AML-193 (cell line): ENCODE measurements around the gene NAV1.
A peak's percentile ranks its signal among the peaks of the same experiment; 100 is the strongest.
"Not testable (repeated sequence)": the region's sequence is repeated elsewhere in the genome, so short reads cannot be mapped to it uniquely, and the experiment has no call there.

ENCODE experiments used
- DNase-seq, 2 experiments: peaks; one replicate each; lab custom pipeline; 2025; lab: John Stamatoyannopoulos, UW

The NAV1 gene

DNA sequence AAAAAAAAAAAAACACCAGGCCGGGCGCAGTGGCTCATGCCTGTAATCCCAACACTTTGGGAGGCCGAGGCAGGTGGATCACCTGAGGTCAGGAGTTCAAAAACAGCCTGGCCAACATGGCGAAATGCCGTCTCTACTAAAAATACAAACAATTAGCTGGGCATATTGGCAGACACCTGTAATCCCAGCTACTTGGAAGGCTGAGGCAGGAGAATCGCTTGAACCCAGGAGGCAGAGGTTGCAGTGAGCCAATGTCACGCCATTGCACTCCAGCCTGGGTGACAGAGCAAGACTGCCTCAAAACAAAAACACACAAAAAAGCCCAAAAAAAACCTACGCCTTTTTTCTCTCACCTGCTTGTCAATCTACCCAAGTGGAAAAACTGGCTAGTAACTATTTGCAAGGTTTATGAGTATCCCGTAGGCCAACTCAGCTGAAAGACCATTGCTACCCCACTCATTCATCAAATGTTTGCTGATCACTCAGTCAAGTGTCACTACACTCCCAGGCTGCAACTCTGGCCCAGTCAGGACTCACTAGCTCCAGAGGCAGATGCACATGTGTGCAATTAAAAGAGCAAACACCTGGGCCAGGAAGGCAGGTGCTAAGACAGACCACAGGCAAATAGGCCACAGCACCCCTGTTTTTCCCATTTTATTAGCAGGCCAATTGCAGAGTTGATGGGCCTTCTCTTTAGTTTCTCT, 34.0 kb upstream of the NAV1 start:
- DNase-seq: no peak

DNA sequence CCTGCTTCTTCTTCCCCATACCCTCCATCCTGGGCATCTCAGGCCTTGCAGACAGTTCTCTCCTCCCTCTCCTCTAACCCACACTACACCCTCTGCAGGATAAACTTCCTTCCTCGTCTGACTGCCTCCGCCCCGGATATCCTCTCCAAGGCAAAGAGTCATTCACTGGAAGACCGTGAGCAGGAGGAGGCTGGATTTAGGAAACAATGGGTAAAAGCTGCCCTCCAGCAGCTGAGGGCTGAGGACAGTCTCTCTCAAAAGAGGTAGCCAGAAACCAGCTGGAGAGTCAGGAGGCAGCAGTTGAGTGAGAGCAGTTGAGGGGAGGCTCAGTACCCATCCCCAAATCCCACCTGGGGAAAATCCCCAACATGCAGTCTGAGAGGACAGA, 33.4 kb upstream of the NAV1 start:
- DNase-seq: no peak

DNA sequence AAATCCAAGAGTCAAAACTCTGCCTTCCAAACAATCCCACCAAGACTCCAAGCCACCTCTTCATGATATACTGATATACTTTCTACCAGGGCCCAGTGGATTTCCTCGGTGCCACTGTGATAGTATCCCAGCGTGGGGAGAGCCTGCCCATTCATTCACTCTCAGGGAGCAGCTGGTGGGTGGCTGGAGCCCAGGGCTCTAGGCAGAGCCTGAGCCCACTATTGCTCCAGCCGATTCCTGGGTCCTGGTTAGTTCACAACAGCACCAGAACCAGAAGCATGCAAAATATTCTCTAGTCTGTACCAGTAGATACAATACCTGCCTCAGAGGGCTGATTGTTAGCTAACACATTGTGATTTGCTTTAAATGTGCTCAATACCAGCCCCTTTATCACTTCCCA, 32.8 kb upstream of the NAV1 start:
- no peak for DNase-seq

DNA sequence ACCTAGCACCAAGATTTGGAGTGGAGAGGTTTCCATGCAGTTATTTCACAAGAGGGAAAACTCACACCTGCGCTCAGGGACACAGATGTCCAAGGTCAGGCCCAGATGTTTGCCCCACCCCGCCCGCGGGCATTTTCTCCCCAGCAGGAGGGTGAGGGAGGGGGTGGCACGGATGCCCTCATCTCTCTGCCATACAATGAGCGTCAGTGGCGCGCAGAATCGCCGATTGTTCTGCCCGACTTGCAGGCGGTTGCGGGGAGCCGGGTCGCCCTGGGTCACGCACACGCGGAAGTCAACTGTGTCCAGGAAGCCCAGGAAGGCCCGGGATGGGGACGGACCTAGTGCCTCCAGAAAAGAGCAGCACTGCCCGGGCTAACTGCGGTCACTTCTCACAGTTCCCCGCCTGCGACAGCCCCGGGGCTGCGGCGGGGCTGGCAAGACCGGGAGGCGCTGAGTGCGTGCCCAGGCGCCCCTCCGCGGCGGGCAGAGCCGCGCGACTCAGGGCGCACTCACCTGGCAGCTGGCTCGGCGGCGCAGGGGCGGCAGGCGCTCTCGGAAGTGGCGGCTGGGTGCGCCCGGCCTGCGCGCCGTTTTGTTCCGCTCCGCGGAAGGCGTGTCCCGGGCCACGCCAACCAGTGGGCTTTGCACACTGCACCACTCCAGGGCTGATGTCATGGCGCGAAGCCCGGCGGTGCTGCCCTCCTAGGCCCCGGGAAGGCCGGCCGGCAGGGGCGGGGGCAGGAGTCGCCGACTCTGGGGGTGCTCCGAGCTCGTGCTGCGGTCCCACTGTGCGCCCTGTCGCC, 32.2 kb upstream of the NAV1 start, which contains the start of gene CSRP1:
Gene CSRP1, minus strand, starts transcription at position 567 of the 803 bp plus-strand sequence. CDS start 10,820 bp downstream, outside the sequence.
- DNase-seq: peak; percentile 60 to 63

DNA sequence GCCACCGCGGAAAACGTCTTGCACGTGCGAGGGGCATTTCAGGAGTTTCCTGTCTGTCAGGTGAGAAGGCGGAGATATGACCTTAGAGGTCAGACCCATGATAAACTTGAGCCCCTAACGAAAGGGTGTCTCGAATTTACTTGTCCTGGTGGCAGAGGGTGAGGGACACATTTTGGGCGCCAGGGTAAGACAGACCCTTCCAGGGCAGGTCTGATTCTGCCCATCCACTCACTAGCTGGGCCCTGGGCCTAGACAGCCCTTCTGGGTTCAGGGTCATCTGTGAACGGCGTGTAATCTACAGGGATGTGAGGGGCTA, 31.6 kb upstream of the NAV1 start:
- DNase-seq: no peak

DNA sequence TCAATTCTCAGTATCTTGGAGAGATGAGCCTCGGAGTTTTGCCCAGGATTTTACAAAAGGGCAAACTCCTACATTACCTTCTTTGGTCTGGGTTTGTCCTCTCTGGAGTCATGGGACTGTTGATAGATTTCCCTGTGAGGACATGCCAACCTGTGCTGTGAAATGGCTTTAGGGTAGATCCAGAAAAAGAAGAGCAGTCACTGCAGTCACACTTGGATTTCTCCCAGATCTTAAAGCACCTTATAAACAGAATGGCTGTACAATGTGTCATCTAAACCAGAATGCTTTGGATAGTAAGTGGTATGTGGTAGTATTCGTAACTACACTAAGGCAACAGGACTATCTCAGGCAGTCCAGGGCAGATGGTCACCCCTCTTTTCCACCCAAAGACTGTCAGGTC, 30.1 kb upstream of the NAV1 start:
- no peak for DNase-seq

DNA sequence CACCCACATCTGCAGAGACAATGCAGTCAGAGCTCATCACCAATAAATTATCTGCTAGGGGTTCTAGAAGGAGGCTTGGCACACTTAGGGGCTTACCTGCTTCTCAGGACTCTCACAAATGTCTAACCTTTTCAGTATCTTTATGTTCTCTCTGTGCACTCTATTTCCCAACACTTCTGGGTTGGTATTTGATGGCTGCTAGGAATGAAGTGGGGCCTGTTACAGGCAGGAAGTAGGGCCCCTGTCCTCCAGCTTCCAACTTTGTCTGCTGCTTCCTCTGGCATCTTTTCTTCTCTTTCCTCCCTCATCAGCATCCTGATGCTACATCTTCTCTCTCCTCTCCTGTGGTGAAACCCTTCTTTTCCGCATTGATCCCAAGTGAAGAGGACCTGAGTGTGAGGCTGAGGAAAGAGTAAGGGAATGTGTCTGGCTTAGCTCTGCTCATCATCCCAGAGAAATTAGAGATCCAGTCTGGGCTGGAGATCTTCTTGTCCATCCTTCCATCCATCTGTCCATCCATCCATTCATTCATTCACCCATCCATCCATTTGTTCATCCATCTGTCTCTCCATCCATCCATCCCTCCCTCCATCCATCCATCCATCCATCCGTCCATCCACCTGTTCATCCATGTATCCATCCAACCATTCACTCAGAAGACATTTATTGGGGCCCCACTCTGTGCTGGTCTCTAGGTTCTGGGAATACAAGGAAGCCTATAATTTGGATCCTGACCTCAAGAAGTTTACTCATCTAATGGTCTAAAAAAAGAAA, 29.1 kb upstream of the NAV1 start:
- DNase-seq: no peak

DNA sequence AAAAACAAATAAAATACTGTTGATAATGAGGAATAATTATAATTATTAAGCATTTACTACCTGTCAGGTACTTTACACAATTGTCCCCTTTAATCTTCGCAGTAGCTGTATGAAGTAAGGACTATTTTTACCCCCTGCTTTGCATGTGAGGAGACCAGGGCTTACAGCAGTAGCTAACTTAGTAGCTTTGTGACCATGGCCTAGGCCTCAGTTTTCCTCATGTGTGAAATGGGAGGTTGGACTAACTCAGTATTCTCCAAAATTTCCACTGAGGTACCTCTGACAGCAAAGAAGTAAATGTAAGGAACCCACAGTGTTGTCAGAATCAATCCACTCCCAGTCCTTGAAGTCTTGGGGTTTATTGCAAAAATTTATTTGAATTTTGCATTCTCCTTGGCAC, 28.2 kb upstream of the NAV1 start:
- no peak for DNase-seq

DNA sequence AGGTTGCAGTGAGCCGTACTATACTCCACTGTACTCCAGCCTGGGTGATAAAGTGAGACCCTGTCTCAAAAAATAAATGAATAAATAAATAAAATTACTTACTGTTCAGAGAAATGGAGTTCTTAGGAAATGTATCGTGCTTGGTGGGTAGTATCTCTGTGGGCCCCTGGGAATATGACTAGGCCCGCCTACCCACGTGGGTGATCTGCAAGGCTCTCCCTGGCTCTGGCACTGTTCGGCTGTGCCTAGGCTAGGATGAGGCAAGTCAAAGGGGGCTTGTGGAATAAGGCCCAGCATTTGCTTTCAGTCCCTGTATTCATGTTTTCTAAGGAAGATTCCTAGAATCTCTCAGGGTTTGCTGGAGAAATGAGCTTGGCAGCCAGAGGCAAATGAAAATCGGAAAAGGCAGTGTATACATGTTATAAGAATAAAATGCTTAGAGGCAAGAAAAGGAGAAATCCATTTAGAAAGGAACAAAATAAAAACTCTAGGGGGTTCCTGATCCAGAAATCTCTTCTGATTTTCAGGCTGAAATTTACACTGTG, 27.5 kb upstream of the NAV1 start:
- DNase-seq: no peak

DNA sequence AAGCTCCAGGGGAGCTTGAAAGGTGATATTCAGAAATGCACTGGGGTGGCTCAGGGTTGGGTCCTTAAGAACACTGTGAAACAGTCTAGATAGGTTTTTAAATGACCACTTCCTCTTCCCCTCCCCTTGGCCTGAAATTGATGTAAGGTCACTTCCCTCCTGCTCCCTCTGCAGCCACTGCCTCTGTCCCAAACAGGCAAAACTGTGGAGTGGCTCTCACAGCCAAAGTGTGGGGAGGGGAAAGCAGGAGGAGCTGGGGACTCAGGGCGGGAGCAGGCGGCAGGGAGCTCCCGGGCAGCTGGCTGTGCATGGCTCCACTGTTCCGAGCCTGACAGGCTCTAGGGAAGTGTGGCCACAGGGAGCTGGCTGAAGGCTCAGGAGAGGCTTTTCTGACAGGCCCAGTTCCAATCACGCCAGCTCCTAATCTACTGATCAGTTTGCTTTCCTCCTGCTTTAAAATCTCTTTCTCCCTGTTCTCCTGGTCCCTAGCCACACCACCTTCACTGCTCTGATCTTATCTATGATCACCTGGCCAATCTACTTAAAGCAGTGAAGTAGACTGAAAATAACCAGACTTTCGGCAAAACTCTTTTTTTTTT, 26.9 kb upstream of the NAV1 start:
- DNase-seq: peak; percentile 70 to 74

DNA sequence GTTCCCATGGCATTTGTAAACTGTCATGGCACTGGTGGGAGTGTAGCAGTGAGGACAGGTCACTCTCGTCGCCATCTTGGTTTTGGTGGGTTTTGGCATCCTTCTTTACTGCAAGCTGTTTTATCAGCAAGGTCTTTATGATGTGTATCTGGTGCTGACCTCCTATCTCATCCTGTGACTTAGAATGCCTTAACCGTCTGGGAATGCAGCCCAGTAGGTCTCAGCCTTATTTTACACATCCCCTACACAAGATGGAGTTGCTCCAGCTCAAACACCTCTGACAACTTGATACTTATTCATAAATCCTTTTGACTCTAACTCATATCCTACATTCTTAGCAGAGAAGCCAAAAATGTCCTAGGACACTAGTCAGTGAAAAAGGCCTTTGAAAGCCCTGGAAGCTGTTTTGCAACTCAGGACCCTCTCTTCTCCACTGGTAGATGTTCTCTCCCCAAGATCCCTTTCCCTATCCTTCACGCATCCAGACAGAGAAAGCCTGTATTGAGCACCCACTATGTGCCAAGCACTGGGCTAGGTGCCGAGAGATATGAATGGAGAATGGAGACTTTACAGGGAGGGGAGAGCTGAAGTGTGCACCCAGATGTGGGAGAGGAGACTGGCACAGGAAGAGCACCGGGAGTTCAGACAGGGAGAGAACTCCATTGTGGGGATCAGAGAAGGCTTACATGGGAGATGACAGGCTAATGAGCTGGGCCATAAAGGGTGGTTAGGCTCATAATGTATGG, 25.3 kb upstream of the NAV1 start:
- no peak for DNase-seq

DNA sequence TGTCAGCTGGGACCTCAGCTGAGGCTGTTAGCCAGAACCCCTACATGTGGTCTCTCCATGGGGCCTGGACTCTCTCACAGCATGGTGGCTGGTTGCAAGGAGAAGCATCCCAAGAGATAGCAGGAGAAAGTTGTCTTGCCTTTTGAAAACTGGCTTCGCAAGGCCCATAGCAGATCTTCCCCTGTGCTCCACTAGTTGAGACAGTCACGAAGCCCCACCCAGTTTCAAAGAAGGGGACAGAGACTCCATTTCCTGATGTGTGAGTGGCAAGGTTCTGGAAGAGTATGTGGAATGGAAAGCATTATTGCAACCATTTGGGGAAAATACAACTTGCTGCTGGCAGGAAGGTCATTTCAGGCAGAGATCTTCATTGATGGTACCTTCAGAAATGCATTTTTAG, 24.5 kb upstream of the NAV1 start:
- DNase-seq: no peak

DNA sequence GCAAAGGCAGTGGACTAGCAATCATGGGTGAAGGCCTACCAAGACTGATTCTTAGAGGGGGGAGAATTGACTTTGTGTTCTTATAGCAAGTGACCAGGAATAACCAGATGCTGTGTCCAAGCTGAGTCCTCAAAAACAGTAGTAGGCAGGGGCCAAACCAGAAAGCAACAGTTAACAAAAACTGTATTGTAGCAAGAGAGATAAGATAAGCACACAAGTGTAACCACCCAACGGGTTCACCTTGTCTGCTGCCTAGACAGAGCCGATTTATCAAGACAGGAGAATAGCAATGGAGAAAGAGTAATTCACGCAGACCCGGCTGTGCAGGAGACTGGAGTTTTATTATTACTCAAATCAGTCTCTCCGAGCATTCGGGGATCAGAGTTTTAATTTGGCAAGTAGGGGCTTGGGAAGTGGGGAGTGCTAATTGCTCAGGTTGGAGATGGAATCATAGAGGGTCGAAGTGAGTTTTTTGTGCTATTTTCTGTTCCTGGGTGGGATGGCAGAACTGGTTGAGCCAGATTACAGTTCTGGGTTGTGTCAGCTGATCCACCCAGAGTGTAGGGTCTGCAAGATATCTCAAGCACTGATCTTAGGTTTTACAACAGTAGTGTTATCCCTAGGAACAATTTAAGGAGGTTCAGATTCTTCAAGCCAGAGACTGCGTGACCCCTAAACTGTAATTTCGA, 23.7 kb upstream of the NAV1 start:
- DNase-seq: no peak

DNA sequence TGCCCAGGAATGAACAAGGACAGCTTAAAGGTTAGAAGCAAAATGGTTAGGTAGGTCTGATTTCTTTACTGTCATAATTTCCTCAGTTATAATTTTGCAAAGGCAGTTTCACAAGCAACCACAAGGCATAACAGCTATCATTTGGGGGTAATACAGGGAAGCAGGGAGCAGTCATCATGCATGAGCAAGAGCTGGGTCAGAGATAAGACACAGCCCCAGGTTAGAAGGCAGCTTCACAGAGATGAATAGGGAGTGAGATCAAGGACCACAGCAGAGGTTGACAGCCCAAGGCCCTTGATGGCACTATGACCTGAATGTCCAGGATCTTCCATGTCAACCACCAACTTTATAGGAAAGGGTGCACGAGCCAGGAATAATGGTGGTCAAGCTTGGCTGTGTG, 23.0 kb upstream of the NAV1 start:
- DNase-seq: peak; percentile 27 to 43

DNA sequence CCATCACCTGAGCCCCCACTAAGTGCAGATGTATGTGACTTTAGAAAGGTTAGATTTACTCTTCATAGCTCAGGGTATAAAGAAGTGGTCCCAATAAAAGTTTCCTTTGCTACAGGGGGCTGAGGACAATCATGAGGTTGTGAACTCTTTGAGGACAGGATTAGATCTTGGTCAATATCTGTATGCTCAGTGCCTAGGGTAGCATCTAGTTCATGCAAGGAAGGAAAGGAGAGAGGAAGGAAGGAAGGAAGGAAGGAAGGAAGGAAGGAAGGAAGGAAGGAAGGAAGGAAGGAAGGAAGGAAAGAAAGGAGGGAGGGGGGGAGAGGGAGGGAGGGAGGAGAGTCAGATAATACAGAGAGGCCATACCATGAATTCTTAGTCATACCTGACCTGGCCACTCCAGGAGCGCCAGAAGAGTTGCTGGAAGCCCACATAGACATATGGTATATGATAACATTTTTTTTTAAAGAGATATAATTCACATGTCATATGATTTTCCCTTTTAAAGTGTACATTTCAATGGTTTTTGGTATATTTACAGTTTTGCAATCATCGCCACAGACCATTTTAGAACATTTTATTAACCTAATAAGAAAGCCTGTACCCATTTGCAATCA, 22.3 kb upstream of the NAV1 start:
- DNase-seq: no peak

DNA sequence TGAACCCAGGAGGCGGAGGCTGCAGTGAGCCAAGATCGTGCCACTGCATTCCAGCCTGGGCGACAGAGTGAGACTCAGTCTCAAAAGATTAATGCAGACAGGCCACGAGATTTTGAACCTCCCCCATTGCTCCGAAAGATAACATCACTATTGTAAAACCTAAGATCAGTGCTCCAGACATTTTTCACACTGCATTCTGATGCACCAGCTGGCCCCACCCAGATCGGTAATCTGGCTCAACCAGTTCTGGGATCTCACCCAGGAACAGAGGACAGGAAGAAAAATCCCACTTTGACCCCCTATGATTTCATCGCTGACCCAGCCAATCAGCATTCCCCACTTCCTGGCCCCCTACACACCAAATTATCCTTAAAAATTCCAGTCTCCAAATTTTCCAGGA, 21.3 kb upstream of the NAV1 start:
- DNase-seq: no peak

DNA sequence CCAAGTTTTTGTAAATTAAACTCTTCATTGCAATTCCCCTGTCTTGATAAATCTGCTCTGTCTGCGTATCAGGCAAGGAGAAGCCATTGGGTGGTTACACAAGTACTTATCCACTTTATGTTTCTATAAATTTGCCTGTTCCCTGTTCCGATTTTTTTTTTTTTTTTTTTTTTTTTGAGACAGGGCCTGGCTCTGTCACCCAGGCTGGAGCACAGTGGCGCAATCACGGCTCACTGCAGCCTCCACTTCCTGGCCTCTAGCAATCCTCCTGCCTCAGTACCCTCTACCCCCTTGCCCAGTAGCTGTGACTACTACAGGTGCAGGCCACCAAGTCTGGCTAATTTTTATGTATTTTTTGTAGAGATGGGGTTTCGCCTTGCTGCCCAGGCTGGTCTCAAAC, 20.9 kb upstream of the NAV1 start:
- no peak for DNase-seq

DNA sequence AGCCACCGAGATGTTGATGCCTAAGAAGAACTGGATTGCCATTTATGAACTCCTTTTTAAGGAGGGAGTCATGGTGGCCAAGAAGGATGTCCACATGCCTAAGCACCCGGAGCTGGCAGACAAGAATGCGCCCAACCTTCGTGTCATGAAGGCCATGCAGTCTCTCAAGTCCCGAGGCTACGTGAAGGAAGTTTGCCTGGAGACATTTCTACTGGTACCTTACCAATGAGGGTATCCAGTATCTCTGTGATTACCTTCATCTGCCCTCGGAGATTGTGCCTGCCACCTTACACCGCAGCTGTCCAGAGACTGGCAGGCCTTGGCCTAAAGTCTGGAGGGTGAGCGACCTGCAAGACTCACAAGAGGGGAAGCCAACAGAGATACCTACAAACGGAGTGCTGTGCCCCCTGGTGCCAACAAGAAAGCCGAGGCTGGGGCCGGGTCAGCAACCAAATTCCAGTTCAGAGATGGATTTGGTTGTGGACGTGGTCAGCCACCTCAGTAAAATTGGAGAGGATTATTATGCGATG, 18.8 kb upstream of the NAV1 start:
- not testable (repeated sequence) for DNase-seq

DNA sequence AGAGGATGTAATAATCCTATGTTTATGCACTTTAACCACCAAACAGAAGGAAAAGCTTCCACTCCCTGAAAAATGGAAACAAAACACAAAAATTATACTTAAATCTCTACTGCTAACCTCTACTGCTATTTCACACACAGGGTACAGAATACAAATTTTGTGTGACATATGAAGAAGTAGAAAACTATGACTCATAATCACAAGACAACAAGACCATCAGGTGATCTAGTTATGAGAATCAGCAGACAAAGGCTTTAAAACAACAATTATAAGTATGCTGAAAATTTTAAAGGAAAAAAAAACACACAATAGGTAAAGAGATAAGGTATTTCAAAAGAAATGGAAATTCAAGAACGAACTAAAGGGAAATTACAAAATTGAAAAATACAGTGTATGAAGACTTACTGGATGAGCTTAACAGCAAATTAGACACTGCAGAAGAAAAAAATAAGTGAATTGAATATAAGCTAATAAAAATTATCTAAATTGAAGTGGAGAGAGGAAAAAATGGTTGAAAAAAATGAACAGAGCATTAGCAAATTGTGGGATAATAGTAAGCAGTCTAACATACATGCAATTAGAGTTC, 13.6 kb upstream of the NAV1 start:
- no peak for DNase-seq

DNA sequence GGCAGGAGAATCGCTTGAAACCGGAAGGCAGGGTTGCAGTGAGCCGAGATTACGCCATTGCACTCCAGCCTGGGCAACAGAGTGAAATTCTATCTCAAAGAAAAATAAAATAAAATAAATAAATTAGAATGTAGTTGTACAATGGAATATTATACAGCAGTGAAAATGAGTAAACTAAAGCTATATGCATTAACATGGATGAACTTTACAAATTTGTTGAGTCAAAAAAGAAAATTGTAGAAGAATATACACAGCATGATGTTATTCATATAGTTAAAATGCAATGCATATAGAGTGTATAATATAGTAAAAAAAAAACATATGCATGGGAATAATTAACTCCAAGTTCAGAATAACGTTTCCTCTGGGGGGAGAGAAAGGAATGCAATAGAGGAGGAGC, 11.0 kb upstream of the NAV1 start:
- no peak for DNase-seq
